H1 (cell line): ENCODE data around the gene HS6ST2. TPM values are rescaled to one million over a fixed set of nuclear protein-coding genes. Genes with fewer than 3 reads are reported as not detected.

ENCODE experiments used
- CTCF ChIA-PET: fragments of 300-600 bp; sonication (Branson Sonifier 250); formaldehyde crosslinking; loops from one replicate; lab custom pipeline; 2021; ENCODE audit not compliant: partially characterized antibody; lab: Charles Lee
- POLR2A ChIA-PET: fragments of 300-600 bp; sonication (Branson Sonifier 250); formaldehyde crosslinking; loops from one replicate; lab custom pipeline; 2021; ENCODE audit warnings: inconsistent platforms; ENCODE audit not compliant: partially characterized antibody; lab: Charles Lee
- DNase-seq, 2 experiments: peaks; one replicate each; pipeline versions ENCODE4 v3.0.0 to v3.0.0-alpha.2; 2010 to 2022; ENCODE audit warnings: low spot score in 2 of 2, low read depth in 1 of 2, mixed read lengths in 1 of 2
- FAIRE-seq: peaks from 2 replicates; lab custom pipeline; 2011; peaks lifted over from hg19 to GRCh38; lab: Jason Lieb, UNC
- H2AFZ ChIP-seq: 2 replicates; pipeline ENCODE4 v1.8.1; 2012; ENCODE audit warnings: low read length, inconsistent platforms
- H2AK5ac ChIP-seq: 2 replicates; pipeline ENCODE4 v1.6.1; 2013; ENCODE audit warnings: low read depth, low read length
- H2BK120ac ChIP-seq: replicated peaks from 2 replicates; pipeline ENCODE3; 2013; ENCODE audit warnings: low read depth, low read length, inconsistent platforms
- H2BK12ac ChIP-seq: 2 replicates; pipeline ENCODE4 v1.6.1; 2013; ENCODE audit warnings: low read depth, low read length
- H2BK15ac ChIP-seq: 2 replicates; pipeline ENCODE4 v1.6.1; 2013; ENCODE audit warnings: low read length
- H2BK20ac ChIP-seq: 2 replicates; pipeline ENCODE4 v1.6.1; 2013; ENCODE audit warnings: low read length
- H2BK5ac ChIP-seq: 2 replicates; pipeline ENCODE4 v1.6.1; 2013; ENCODE audit warnings: low read depth, low read length
- H3K14ac ChIP-seq: 2 replicates; pipeline ENCODE4 v1.6.1; 2013; ENCODE audit warnings: inconsistent platforms; ENCODE audit not compliant: insufficient read length
- H3K18ac ChIP-seq: 2 replicates; pipeline ENCODE4 v1.6.1; 2013; ENCODE audit warnings: low read length; ENCODE audit errors: extremely low read depth
- H3K23ac ChIP-seq: 2 replicates; pipeline ENCODE4 v1.6.1; 2013; ENCODE audit warnings: inconsistent platforms; ENCODE audit not compliant: insufficient read length
- H3K23me2 ChIP-seq: 2 replicates; pipeline ENCODE4 v1.6.1; 2013; ENCODE audit warnings: low read depth, low read length
- H3K27ac ChIP-seq: 2 replicates; pipeline ENCODE4 v1.6.1; 2011; ENCODE audit warnings: low read depth, low read length, inconsistent platforms
- H3K27me3 ChIP-seq, 4 experiments: replicated peaks in 1 of 4; 1 replicate in 1 of 4; 2 replicates in 3 of 4; pipeline versions ENCODE4 v1.6.1 to v1.8.1; 2011 to 2013; ENCODE audit warnings: low read length in 3 of 4, mild to moderate bottlenecking in 3 of 4, inconsistent platforms in 2 of 4, mixed read lengths in 2 of 4, moderate library complexity in 1 of 4; ENCODE audit not compliant: control insufficient read depth in 3 of 4, insufficient read depth in 3 of 4; ENCODE audit errors: extremely low read depth in 1 of 4
- H3K36me3 ChIP-seq, 4 experiments: 2 replicates each; pipeline versions ENCODE4 v1.6.1 to v1.8.1; 2011 to 2013; ENCODE audit warnings: mild to moderate bottlenecking in 4 of 4, low read length in 3 of 4, moderate library complexity in 2 of 4, control low read depth in 1 of 4, inconsistent platforms in 1 of 4; ENCODE audit not compliant: insufficient read depth in 4 of 4, control insufficient read depth in 2 of 4
- H3K4ac ChIP-seq: replicated peaks from 2 replicates; pipeline ENCODE3; 2013; ENCODE audit warnings: low read length, low read depth, mixed read lengths, inconsistent platforms; ENCODE audit not compliant: insufficient read length
- H3K4me1 ChIP-seq, 4 experiments: replicated peaks in 1 of 4; 1 replicate in 1 of 4; 2 replicates in 3 of 4; pipeline versions ENCODE4 v1.6.1 to v1.8.1; 2011 to 2013; ENCODE audit warnings: low read length in 3 of 4, inconsistent platforms in 2 of 4, mixed read lengths in 1 of 4; ENCODE audit not compliant: insufficient read depth in 4 of 4, control insufficient read depth in 3 of 4
- H3K4me2 ChIP-seq, 2 experiments: 2 replicates each; pipeline versions ENCODE4 v1.6.1 to v1.8.1; 2011 to 2013; ENCODE audit warnings: low read depth in 2 of 2, low read length in 2 of 2, control low read depth in 1 of 2, inconsistent platforms in 1 of 2, mild to moderate bottlenecking in 1 of 2; ENCODE audit not compliant: insufficient read depth in 1 of 2
- H3K4me3 ChIP-seq, 4 experiments: fragments of 200-600, 300-600 bp in 1 of 4; sonication (generic), shearing (Covaris generic), sonication (Bioruptor Twin) in 1 of 4; 2 replicates each; pipeline versions ENCODE4 v1.5.1 to v1.8.1; 2011 to 2016; ENCODE audit warnings: low read length in 4 of 4, low read depth in 3 of 4, control low read depth in 2 of 4, inconsistent platforms in 2 of 4, mild to moderate bottlenecking in 2 of 4, mixed read lengths in 1 of 4, moderate library complexity in 1 of 4; ENCODE audit not compliant: insufficient read depth in 2 of 4; ENCODE audit errors: extremely low read depth in 1 of 4
- H3K56ac ChIP-seq: replicated peaks from 2 replicates; pipeline ENCODE3; 2013; ENCODE audit warnings: low read depth, mild to moderate bottlenecking, mixed read lengths, low read length, inconsistent platforms; ENCODE audit not compliant: insufficient read length
- H3K79me1 ChIP-seq: 2 replicates; pipeline ENCODE4 v1.6.1; 2013; ENCODE audit warnings: low read depth, low read length, control low read depth
- H3K79me2 ChIP-seq, 2 experiments: 2 replicates each; pipeline versions ENCODE4 v1.6.1 to v1.8.1; 2012 to 2013; ENCODE audit warnings: low read length in 2 of 2, mild to moderate bottlenecking in 2 of 2, inconsistent platforms in 1 of 2; ENCODE audit not compliant: insufficient read depth in 2 of 2, control insufficient read depth in 1 of 2
- H3K9ac ChIP-seq, 4 experiments: replicated peaks in 1 of 4; 1 replicate in 1 of 4; 2 replicates in 3 of 4; pipeline versions ENCODE4 v1.6.1 to v1.8.1; 2011 to 2013; ENCODE audit warnings: low read depth in 3 of 4, low read length in 3 of 4, control low read depth in 2 of 4, mild to moderate bottlenecking in 2 of 4, moderate library complexity in 2 of 4, inconsistent platforms in 1 of 4; ENCODE audit errors: extremely low read depth in 1 of 4
- H3K9me3 ChIP-seq, 2 experiments: 2 replicates each; pipeline versions ENCODE4 v1.6.1 to v1.8.1; 2012 to 2013; ENCODE audit warnings: mild to moderate bottlenecking in 2 of 2, moderate library complexity in 2 of 2, control low read depth in 1 of 2, inconsistent platforms in 1 of 2, low read depth in 1 of 2, low read length in 1 of 2, mixed read lengths in 1 of 2; ENCODE audit not compliant: insufficient read depth in 2 of 2
- H4K20me1 ChIP-seq, 2 experiments: replicated peaks in 1 of 2; 2 replicates each; pipeline versions ENCODE3 to v1.8.1; 2011 to 2013; ENCODE audit warnings: inconsistent platforms in 2 of 2, low read length in 2 of 2, mild to moderate bottlenecking in 1 of 2; ENCODE audit not compliant: insufficient read depth in 2 of 2, control insufficient read depth in 1 of 2
- H4K5ac ChIP-seq: 2 replicates; pipeline ENCODE4 v1.6.1; 2013; ENCODE audit warnings: low read length, low read depth, mixed read lengths, inconsistent platforms; ENCODE audit not compliant: insufficient read length
- H4K8ac ChIP-seq: 2 replicates; pipeline ENCODE4 v1.8.0; 2013; ENCODE audit warnings: mild to moderate bottlenecking, moderate library complexity, low read length, inconsistent platforms; ENCODE audit not compliant: insufficient read depth; ENCODE audit errors: extremely low read depth
- H4K91ac ChIP-seq: replicated peaks from 2 replicates; pipeline ENCODE3; 2013; ENCODE audit warnings: low read length, mixed read lengths, inconsistent platforms; ENCODE audit not compliant: insufficient read length
- ASH2L ChIP-seq: fragments of 200-600, 300-600 bp; sonication (generic); IDR thresholded peaks from one replicate; pipeline ENCODE4 v1.7.1; 2017; ENCODE audit warnings: low read length
- CHD2 ChIP-seq: IDR thresholded peaks from 2 replicates; pipeline ENCODE4 v1.6.1; 2012; ENCODE audit warnings: low read length, improper control_type of control experiment
- EP300 ChIP-seq, 2 experiments: IDR thresholded peaks; 1 replicate in 1 of 2; 2 replicates in 1 of 2; pipeline ENCODE4 v1.6.1; 2011 to 2012; ENCODE audit warnings: low read depth in 2 of 2, low read length in 2 of 2, mild to moderate bottlenecking in 2 of 2, borderline replicate concordance in 1 of 2, inconsistent platforms in 1 of 2, moderate library complexity in 1 of 2
- EZH2 ChIP-seq: fragments of 200-600 bp; sonication (generic); IDR thresholded peaks from 2 replicates; pipeline ENCODE4 v1.7.1; 2012; ENCODE audit warnings: low read depth, mild to moderate bottlenecking, moderate library complexity, low read length, inconsistent platforms; ENCODE audit not compliant: severe bottlenecking
- KDM4A ChIP-seq: IDR thresholded peaks from one replicate; pipeline ENCODE4 v1.7.1; 2012; ENCODE audit warnings: low read depth, mild to moderate bottlenecking, moderate library complexity, low read length, inconsistent platforms; ENCODE audit not compliant: severe bottlenecking
- PHF8 ChIP-seq: fragments of 200-600 bp; sonication (generic); conservative IDR thresholded peaks from 2 replicates; pipeline ENCODE4 v1.7.1; 2012; ENCODE audit warnings: low read depth, mild to moderate bottlenecking, inconsistent platforms, low read length, moderate library complexity
- RAD21 ChIP-seq, 2 experiments: IDR thresholded peaks in 1 of 2; conservative IDR thresholded peaks in 1 of 2; 2 replicates each; pipeline ENCODE4 v1.6.1; 2011; ENCODE audit warnings: low read depth in 2 of 2, low read length in 2 of 2, improper control_type of control experiment in 1 of 2, inconsistent platforms in 1 of 2, mild to moderate bottlenecking in 1 of 2, moderate library complexity in 1 of 2
- RXRA ChIP-seq: IDR thresholded peaks from 2 replicates; pipeline ENCODE4 v1.6.1; 2011; ENCODE audit warnings: low read depth, mild to moderate bottlenecking, low read length, moderate library complexity; ENCODE audit not compliant: insufficient read depth
- SP1 ChIP-seq: IDR thresholded peaks from 2 replicates; pipeline ENCODE4 v1.6.1; 2011; ENCODE audit warnings: low read depth, low read length
- WGBS, 2 experiments: shearing (Covaris generic) in 1 of 2; methylation state at CpG; one replicate each; pipeline versions ENCODE4 v1.1.6 to v1.1.7; 2013 to 2015; ENCODE audit warnings: low lambda C conversion rate in 2 of 2, mixed read lengths in 2 of 2, inconsistent platforms in 1 of 2, low coverage in 1 of 2, missing lambda C conversion rate in 1 of 2; ENCODE audit not compliant: insufficient replicate concordance in 2 of 2, insufficient coverage in 1 of 2, insufficient read length in 1 of 2; ENCODE audit errors: extremely low coverage in 1 of 2, missing lambda C conversion rate in 1 of 2; 5-methylcytosine and 5-hydroxymethylcytosine counted together
- polyA plus RNA-seq, 7 experiments: library from polyadenylated mRNA; depleted of rRNA in 3 of 7; stranded (reverse) in 5 of 7; unstranded in 2 of 7; fragments of >200 nt in 5 of 7; fragments of 200-250 nt in 2 of 7; gene quantifications; 1 replicate in 5 of 7; 2 replicates in 1 of 7; 4 replicates in 1 of 7; pipeline versions ENCODE4 v1.2.1 to v1.2.3, GENCODE V29; 2011 to 2013; ENCODE audit warnings: missing spikeins in 2 of 7, mixed read lengths in 2 of 7
- total RNA-seq: library from RNA; stranded (reverse); fragmentation: NEBNext Ultra II Directional; extraction: Animal tissue kit (Norgen Biotek cat#: 25700); gene quantifications from 2 replicates; pipeline ENCODE4 v1.2.1, GENCODE V29; 2021

HS6ST2 gene
- total and polyA plus RNA-seq, 2 of the 8 experiments (the other 6 are each of a cell fraction or from before 2014, with no cell fraction given) = 3.9 TPM

DNA sequence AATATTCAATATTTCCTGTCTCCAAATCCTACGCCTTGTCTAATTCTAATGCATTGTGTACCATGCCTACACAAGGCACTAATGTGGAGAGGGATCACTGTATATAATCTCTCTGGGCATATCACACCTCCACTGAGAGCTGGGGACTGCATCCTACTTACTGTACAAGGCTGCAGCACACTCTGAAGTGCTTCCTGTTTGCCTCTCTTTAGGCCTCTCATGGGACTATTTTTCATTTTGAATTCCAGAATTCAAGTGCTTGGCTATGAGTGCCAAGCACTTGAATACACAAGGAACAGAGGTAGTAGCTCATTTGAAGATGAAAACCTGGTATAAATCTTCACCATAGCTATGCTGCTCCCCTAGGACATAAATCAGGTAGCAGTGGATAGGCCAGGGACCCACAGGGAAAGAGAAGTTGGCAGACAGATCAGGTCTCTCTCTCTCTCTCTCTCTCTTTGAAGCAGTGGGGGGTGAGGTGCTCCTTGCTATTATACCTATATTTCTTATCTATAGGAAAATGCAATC is 239.9 kb downstream of the HS6ST2 start:
- no peak overlapping the region for H3K4me3 ChIP-seq
- no peak overlapping the region for H2BK20ac ChIP-seq
- ChIA-PET CTCF (no interaction called here), POLR2A (no interaction called here)
- no peak for TF ChIP-seq EP300 (IDR thresholded peaks at IDR 0.05; ENCODE audit: borderline replicate concordance in 1 of 2, low read depth in 2 of 2, low read length in 2 of 2)
- no peak for TF ChIP-seq SP1
- TF ChIP-seq KDM4A = no peak
- no peak for TF ChIP-seq RXRA
- TF ChIP-seq RAD21 (IDR thresholded peaks at IDR 0.05 in 1 of 2, conservative IDR thresholded peaks at IDR 0.05 in 1 of 2; ENCODE audit: low read depth in 2 of 2, low read length in 2 of 2) = no peak
- TF ChIP-seq PHF8 = no peak
- TF ChIP-seq ASH2L = no peak
- no peak for TF ChIP-seq EZH2
- TF ChIP-seq CHD2 = no peak
- H3K27ac ChIP-seq = no peak overlapping the region
- WGBS, 2 experiments = 85% methylated on average over 1 of the region's 1 CpG; no CpG with 5 or more reads in 1 of the 2 experiments
- FAIRE-seq (no peak), DNase-seq (no peak)
- no peaks in the 10 kb centered on the region for H3K27me3 ChIP-seq
- H3K79me2 ChIP-seq = no peaks in the 10 kb centered on the region
- H4K5ac ChIP-seq = no peak overlapping the region
- H3K4me1 ChIP-seq = no peaks in the 10 kb centered on the region
- H4K8ac ChIP-seq = no peak overlapping the region
- H3K14ac ChIP-seq = no peak overlapping the region
- no peak overlapping the region for H2BK5ac ChIP-seq
- H3K4me2 ChIP-seq = no peak overlapping the region
- no peaks in the 10 kb centered on the region for H3K23me2 ChIP-seq
- H2AK5ac ChIP-seq = no peak overlapping the region
- H2BK15ac ChIP-seq = no peak overlapping the region
- H3K4ac ChIP-seq = no peak overlapping the region
- no peak overlapping the region for H2AFZ ChIP-seq
- H2BK12ac ChIP-seq = no peak overlapping the region
- no peaks in the 10 kb centered on the region for H4K20me1 ChIP-seq
- no peaks in the 10 kb centered on the region for H3K79me1 ChIP-seq
- no peak overlapping the region for H4K91ac ChIP-seq
- no peak overlapping the region for H2BK120ac ChIP-seq
- H3K9ac ChIP-seq = no peak overlapping the region
- H3K18ac ChIP-seq = no peak overlapping the region
- no peak overlapping the region for H3K23ac ChIP-seq
- no peak overlapping the region for H3K56ac ChIP-seq
- H3K36me3 ChIP-seq = no peaks in the 10 kb centered on the region
- H3K9me3 ChIP-seq = no peaks in the 10 kb centered on the region
